IPS-18a (cell line): ENCODE data around the gene MAST1.

Experiments used
- H3K27ac ChIP-seq: one replicate; pipeline ENCODE4 v1.5.1; 2013; ENCODE audit warnings: low read length
- H3K27me3 ChIP-seq: one replicate; pipeline ENCODE4 v1.6.1; 2013; ENCODE audit warnings: mild to moderate bottlenecking, low read length; ENCODE audit not compliant: control insufficient read depth, insufficient read depth
- H3K36me3 ChIP-seq: one replicate; pipeline ENCODE4 v1.6.1; 2013; ENCODE audit warnings: low read depth, low read length; ENCODE audit not compliant: control insufficient read depth
- H3K4me1 ChIP-seq: one replicate; pipeline ENCODE4 v1.6.1; 2013; ENCODE audit warnings: low read depth, low read length; ENCODE audit not compliant: control insufficient read depth
- H3K4me3 ChIP-seq: one replicate; pipeline ENCODE4 v1.5.1; 2013; ENCODE audit warnings: low read length
- H3K9ac ChIP-seq: one replicate; pipeline ENCODE4 v1.6.1; 2013; ENCODE audit warnings: mild to moderate bottlenecking, low read length, moderate library complexity
- H3K9me3 ChIP-seq: one replicate; pipeline ENCODE4 v1.6.1; 2013; ENCODE audit warnings: low read depth, low read length; ENCODE audit not compliant: control insufficient read depth

MAST1 gene

DNA sequence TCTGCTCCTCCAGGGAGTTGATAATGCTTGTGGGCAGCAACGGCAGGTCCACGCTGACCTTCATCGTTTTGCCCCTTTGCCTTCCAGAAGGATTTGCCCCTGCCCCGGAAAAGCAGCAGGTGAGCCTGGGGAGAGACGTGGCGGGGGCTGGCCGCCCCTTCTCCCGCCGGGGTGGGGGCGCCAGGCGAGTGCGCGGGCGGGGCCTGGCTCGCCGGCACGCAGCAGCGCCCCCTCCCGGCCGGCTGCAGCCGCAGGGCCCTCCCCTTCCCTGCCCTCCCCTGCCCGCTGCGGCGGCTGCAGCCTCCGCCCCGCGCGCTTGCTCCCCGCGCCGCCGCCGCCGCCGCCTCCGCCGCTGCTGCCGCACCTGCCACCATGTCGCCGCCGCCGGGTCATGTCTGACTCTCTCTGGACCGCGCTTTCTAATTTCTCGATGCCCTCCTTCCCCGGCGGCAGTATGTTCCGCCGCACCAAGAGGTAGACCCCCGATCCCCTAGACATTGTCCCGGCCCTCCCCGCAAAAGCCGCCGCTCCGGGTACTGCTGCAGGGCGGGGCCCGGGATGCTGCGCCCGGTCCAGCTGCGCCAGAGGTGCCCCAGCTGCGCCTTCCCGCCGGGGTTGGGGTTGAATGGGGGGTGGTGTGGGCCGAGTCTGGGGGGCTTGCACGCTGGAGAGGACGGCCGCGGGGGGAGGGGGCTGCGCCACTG, at the start of gene MAST1:
MAST1 (plus strand) TSS at position 334 of the 704 bp plus-strand sequence; CDS start at position 392, 58 bp downstream.
- H3K9me3 ChIP-seq, result no peaks in the 10 kb centered on the region
- peak within 1 kb of the TSS; percentile 38 for H3K9ac ChIP-seq
- H3K36me3 ChIP-seq, result no peaks in the 10 kb centered on the region
- peaks cover 12% of the 10 kb centered on the region for H3K4me1 ChIP-seq
- peaks cover 41% of the 10 kb centered on the region for H3K27me3 ChIP-seq
- peak within 1 kb of the TSS; percentile 61 for H3K4me3 ChIP-seq
- no peak within 1 kb of the TSS for H3K27ac ChIP-seq

GRCh38 chr19:12788682-12789097, 49.6 kb upstream of the MAST1 start:
- Histone ChIP-seq H3K4me3 (peak overlapping the region; percentile 72), H3K27ac (no peak overlapping the region), H3K4me1 (peaks cover 21% of the 10 kb centered on the region), H3K9me3 (no peaks in the 10 kb centered on the region), H3K9ac (no peak overlapping the region), H3K27me3 (peaks cover 31% of the 10 kb centered on the region), H3K36me3 (no peaks in the 10 kb centered on the region)

- Histone ChIP-seq H3K27ac (no peak overlapping the region), H3K4me1 (peaks cover 24% of the 10 kb centered on the region), H3K9ac (no peak overlapping the region), H3K9me3 (no peaks in the 10 kb centered on the region), H3K27me3 (peaks cover 31% of the 10 kb centered on the region), H3K4me3 (peak overlapping the region; percentile 72), H3K36me3 (no peaks in the 10 kb centered on the region)
Observed at GRCh38 chr19:12789098-12789903, 49.0 kb upstream of the MAST1 start.

- Histone ChIP-seq H3K27ac (no peak overlapping the region), H3K27me3 (peaks cover 31% of the 10 kb centered on the region), H3K36me3 (no peaks in the 10 kb centered on the region), H3K4me3 (peak overlapping the region; percentile 72), H3K9ac (peak overlapping the region; percentile 42), H3K4me1 (peaks cover 24% of the 10 kb centered on the region), H3K9me3 (no peaks in the 10 kb centered on the region)
Observed at GRCh38 chr19:12789904-12790619, 48.3 kb upstream of the MAST1 start.

GRCh38 chr19:12790628-12791344, 47.5 kb upstream of the MAST1 start:
- H3K27me3 ChIP-seq, result peaks cover 31% of the 10 kb centered on the region
- H3K9ac ChIP-seq, result peak overlapping the region; percentile 42
- H3K4me3 ChIP-seq, result peak overlapping the region; percentile 72
- H3K36me3 ChIP-seq, result no peaks in the 10 kb centered on the region
- no peaks in the 10 kb centered on the region for H3K9me3 ChIP-seq
- H3K4me1 ChIP-seq, result peaks cover 25% of the 10 kb centered on the region
- no peak overlapping the region for H3K27ac ChIP-seq

- Histone ChIP-seq H3K27me3 (peaks cover 31% of the 10 kb centered on the region), H3K4me3 (peak within 1 kb of the TSS; percentile 72), H3K9me3 (no peaks in the 10 kb centered on the region), H3K4me1 (peaks cover 32% of the 10 kb centered on the region), H3K36me3 (no peaks in the 10 kb centered on the region), H3K27ac (no peak within 1 kb of the TSS), H3K9ac (peak within 1 kb of the TSS; percentile 62)
Observed at GRCh38 chr19:12791345-12792050, 46.8 kb upstream of the MAST1 start, which contains the start of gene JUNB. Gene JUNB, plus strand, starts transcription at chr19:12791486. Its CDS starts 286 bp downstream, at chr19:12791772.

DNA sequence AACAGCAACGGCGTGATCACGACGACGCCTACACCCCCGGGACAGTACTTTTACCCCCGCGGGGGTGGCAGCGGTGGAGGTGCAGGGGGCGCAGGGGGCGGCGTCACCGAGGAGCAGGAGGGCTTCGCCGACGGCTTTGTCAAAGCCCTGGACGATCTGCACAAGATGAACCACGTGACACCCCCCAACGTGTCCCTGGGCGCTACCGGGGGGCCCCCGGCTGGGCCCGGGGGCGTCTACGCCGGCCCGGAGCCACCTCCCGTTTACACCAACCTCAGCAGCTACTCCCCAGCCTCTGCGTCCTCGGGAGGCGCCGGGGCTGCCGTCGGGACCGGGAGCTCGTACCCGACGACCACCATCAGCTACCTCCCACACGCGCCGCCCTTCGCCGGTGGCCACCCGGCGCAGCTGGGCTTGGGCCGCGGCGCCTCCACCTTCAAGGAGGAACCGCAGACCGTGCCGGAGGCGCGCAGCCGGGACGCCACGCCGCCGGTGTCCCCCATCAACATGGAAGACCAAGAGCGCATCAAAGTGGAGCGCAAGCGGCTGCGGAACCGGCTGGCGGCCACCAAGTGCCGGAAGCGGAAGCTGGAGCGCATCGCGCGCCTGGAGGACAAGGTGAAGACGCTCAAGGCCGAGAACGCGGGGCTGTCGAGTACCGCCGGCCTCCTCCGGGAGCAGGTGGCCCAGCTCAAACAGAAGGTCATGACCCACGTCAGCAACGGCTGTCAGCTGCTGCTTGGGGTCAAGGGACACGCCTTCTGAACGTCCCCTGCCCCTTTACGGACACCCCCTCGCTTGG, 46.1 kb upstream of the MAST1 start:
- Histone ChIP-seq H3K36me3 (peaks cover 5% of the 10 kb centered on the region), H3K9me3 (no peaks in the 10 kb centered on the region), H3K4me3 (peak overlapping the region; percentile 72), H3K9ac (peak overlapping the region; percentile 62), H3K27me3 (peaks cover 31% of the 10 kb centered on the region), H3K4me1 (peaks cover 32% of the 10 kb centered on the region), H3K27ac (no peak overlapping the region)

- peaks cover 31% of the 10 kb centered on the region for H3K27me3 ChIP-seq
- peak overlapping the region; percentile 72 for H3K4me3 ChIP-seq
- H3K9me3 ChIP-seq, result no peaks in the 10 kb centered on the region
- no peak overlapping the region for H3K27ac ChIP-seq
- peaks cover 5% of the 10 kb centered on the region for H3K36me3 ChIP-seq
- H3K9ac ChIP-seq, result peak overlapping the region; percentile 62
- peaks cover 32% of the 10 kb centered on the region for H3K4me1 ChIP-seq
Observed at GRCh38 chr19:12792853-12793289, 45.4 kb upstream of the MAST1 start.

DNA sequence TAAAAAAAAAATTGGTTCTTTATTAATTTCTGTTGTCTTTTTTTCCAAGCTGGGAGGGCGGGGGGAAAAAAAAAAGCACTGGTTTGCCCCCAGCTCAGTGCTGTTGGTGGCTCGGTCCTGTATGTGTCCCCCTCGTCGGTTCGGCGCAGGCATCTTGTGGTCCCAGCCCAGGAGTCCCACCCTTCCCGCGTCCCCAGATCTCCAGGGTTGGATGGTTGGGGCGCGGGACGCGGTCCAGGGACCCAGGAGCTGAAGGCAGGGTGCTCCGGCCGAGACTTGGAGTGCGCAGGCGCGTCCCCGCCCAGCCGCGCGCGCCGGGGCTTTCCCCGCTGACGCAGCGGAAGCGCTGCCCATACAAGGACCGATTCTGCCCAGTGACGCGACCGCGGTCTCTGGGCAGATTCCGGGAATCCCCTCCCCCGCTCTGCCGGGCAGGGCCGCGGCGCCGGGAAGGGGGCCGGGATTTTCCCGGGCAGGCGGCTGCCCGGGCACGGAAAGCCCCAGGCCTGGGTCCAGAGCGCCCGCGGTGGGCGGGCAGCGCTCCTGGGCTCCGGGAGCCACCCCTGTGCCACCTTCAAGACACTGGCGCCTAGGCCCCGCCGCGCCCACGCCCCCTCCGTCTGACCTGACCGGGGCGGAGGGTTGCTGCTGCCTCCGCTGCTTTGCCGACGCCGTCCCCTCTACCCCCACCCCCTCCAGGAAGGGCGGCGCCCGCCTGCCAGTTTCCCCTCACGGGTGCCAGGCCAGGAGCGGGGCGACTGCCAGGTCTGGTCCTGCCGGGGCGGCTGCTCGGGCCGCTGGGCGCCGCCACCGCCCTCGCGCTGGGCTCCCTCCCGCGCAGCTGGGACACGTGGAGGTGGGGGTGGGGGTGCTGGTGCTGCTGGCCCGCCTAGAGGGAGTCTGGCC, 44.8 kb upstream of the MAST1 start:
- peaks cover 31% of the 10 kb centered on the region for H3K27me3 ChIP-seq
- H3K4me3 ChIP-seq, result peak overlapping the region; percentile 72
- H3K27ac ChIP-seq, result peak overlapping the region; percentile 47
- H3K9me3 ChIP-seq, result no peaks in the 10 kb centered on the region
- H3K36me3 ChIP-seq, result peaks cover 5% of the 10 kb centered on the region
- H3K4me1 ChIP-seq, result peaks cover 30% of the 10 kb centered on the region
- peak overlapping the region; percentile 79 for H3K9ac ChIP-seq
